Activated CD4-positive, CD25-positive, alpha-beta regulatory T cell treated with anti-CD3 and anti-CD28 coated beads, Interleukin-2, amount 50 U/mL, for 16 hours (primary cell): ENCODE measurements around the gene MYLK2.

Source experiments
- DNase-seq: peaks from one replicate; pipeline ENCODE4 v3.0.0-alpha.2; 2020; ENCODE audit warnings: low read depth, low spot score

MYLK2 gene

GRCh38 chr20:31835554-31835953 lies 16.4 kb downstream of the MYLK2 start:
- DNase-seq = no peak

GRCh38 chr20:31835977-31836852 lies 17.1 kb downstream of the MYLK2 start:
- no peak for DNase-seq

- no peak for DNase-seq
Observed at GRCh38 chr20:31836853-31837608, 17.9 kb downstream of the MYLK2 start.

GRCh38 chr20:31837896-31838397 lies 18.8 kb downstream of the MYLK2 start:
- DNase-seq = no peak

GRCh38 chr20:31838646-31839292 lies 19.6 kb downstream of the MYLK2 start:
- no peak for DNase-seq

- no peak for DNase-seq
Observed at GRCh38 chr20:31839782-31840487, 20.8 kb downstream of the MYLK2 start.

- no peak for DNase-seq
Observed at GRCh38 chr20:31840906-31841816, 22.0 kb downstream of the MYLK2 start.

GRCh38 chr20:31841928-31842327 lies 22.8 kb downstream of the MYLK2 start:
- DNase-seq = no peak

GRCh38 chr20:31842471-31843157 lies 23.5 kb downstream of the MYLK2 start:
- no peak for DNase-seq

GRCh38 chr20:31843288-31843687 lies 24.1 kb downstream of the MYLK2 start:
- DNase-seq = no peak

GRCh38 chr20:31843881-31844280 lies 24.7 kb downstream of the MYLK2 start:
- DNase-seq = no peak

GRCh38 chr20:31844737-31845299 lies 25.7 kb downstream of the MYLK2 start:
- DNase-seq = no peak

- DNase-seq = no peak
Observed at GRCh38 chr20:31845300-31845863, 26.2 kb downstream of the MYLK2 start, which contains the start of gene FOXS1. FOXS1 (minus strand) TSS chr20:31845604; CDS start chr20:31845542, 62 bp downstream.

- DNase-seq = no peak
Observed at GRCh38 chr20:31846793-31847138, 27.6 kb downstream of the MYLK2 start.

- no peak for DNase-seq
Observed at GRCh38 chr20:31848088-31848999, 29.2 kb downstream of the MYLK2 start.

- no peak for DNase-seq
Observed at GRCh38 chr20:31849306-31849930, 30.3 kb downstream of the MYLK2 start.

- no peak for DNase-seq
Observed at GRCh38 chr20:31851240-31851955, 32.2 kb downstream of the MYLK2 start.
